Psoas muscle (tissue), 8 donors: ENCODE measurements around the gene ZEB2. TPM values are rescaled to one million over a fixed set of nuclear protein-coding genes. Genes with fewer than 3 reads are reported as not detected.

ENCODE experiments used
- ATAC-seq, 4 donors: fragments of 200-7000 bp; cut with Tn5 transposase; one replicate each; pipeline ENCODE4 v1.9.1; 2020; ENCODE audit warnings: moderate library complexity in 3 of 4, mild to moderate bottlenecking in 2 of 4
- DNase-seq, 2 donors: peaks; one replicate each; pipeline ENCODE4 v3.0.0-alpha.2; 2020
- H3K27ac ChIP-seq: fragments of 200-600 bp; one replicate; pipeline ENCODE4 v1.8.0; 2022
- H3K27me3 ChIP-seq, 3 donors: fragments of 200-600 bp in 1 of 3; one replicate each; pipeline versions ENCODE4 v1.6.1 to v1.8.0; 2013 to 2022; ENCODE audit warnings: low read length in 2 of 3, mild to moderate bottlenecking in 2 of 3, moderate library complexity in 1 of 3; ENCODE audit not compliant: insufficient read depth in 3 of 3
- H3K36me3 ChIP-seq, 2 donors: fragments of 200-600 bp in 1 of 2; one replicate each; pipeline versions ENCODE4 v1.6.1 to v1.8.0; 2013 to 2022; ENCODE audit warnings: low read depth in 1 of 2, mild to moderate bottlenecking in 1 of 2, moderate library complexity in 1 of 2; ENCODE audit not compliant: insufficient read depth in 1 of 2
- H3K4me1 ChIP-seq: fragments of 200-600 bp; one replicate; pipeline ENCODE4 v1.8.0; 2022
- H3K4me3 ChIP-seq: fragments of 200-600 bp; one replicate; pipeline ENCODE4 v1.8.0; 2022; ENCODE audit warnings: mild to moderate bottlenecking
- H3K9me3 ChIP-seq: fragments of 200-600 bp; one replicate; pipeline ENCODE4 v1.8.0; 2022
- CTCF ChIP-seq: fragments of 200-600 bp; IDR thresholded peaks from one replicate; pipeline ENCODE4 v1.8.0; 2022; ENCODE audit warnings: antibody characterized with exemption
- WGBS, 3 donors: extraction: QIAGEN DNeasy Blood & Tissue Kit; methylation state at CpG; one replicate each; pipeline versions ENCODE4 v1.1.6 to v1.1.7; 2013; 5-methylcytosine and 5-hydroxymethylcytosine counted together
- intact Hi-C, 2 donors: fragments of 100-400 bp; cut with DNase I; formaldehyde crosslinking; loops; one replicate each; pipeline versions ENCODE4 v1.11.0 to v1.14.2; 2022
- polyA plus RNA-seq, 3 donors: library from polyadenylated mRNA; stranded (reverse); fragments of 200-250 nt; gene quantifications; one replicate each; pipeline ENCODE4 v1.2.3, GENCODE V29; 2013
- total RNA-seq, 4 donors: library from RNA; stranded (reverse); fragmentation: NEBNext Ultra II Directional in 2 of 4; extraction: Animal tissue kit (Norgen Biotek cat#: 25700) in 2 of 4; gene quantifications; one replicate each; pipeline versions ENCODE4 v1.2.1 to v1.2.4, GENCODE V29; 2021 to 2023
- donor health status: healthy with polysubstance abuse.
- donor health status: DM: no; HTN: no; CAD: no; lungs with moderate emphysema.
- donor health status: Bipolar disorder and iron deficiency.
- donor health status: healthy.
- donor health status: DM: yes; HTN: yes; CAD: no.
- donor health status: DM: no; HTN: no; CAD: no.
- donor health status: DM: no; HTN: no; CAD: no.
- donor health status: DM: yes; HTN: yes; CAD: no.

The ZEB2 gene
- total and polyA plus RNA-seq, 7 donors = 11.6 to 48.7 (median 23.3) TPM

GRCh38 chr2:144518748-144519596, 947 bp downstream of the ZEB2 start:
- H3K36me3 ChIP-seq = no peaks in the 10 kb centered on the region
- ATAC-seq (no peak), DNase-seq (no peak)
- WGBS, 3 donors = 6 to 11% (median 9%) methylated on average over 8 of the region's 8 CpGs
- H3K4me1 ChIP-seq = peaks cover 16% of the 10 kb centered on the region
- no peak for TF ChIP-seq CTCF
- H3K9me3 ChIP-seq = no peaks in the 10 kb centered on the region
- intact Hi-C loops = loop anchor here in 1 of 2 donors (5.0 to 10.0 kb wide), 3 partner anchors 114 to 364 kb away; a partner anchor contains a TSS
- H3K27ac ChIP-seq = peak overlapping the region; percentile 96
- no peaks in the 10 kb centered on the region for H3K27me3 ChIP-seq
- H3K4me3 ChIP-seq = peak overlapping the region; percentile 89

- Histone ChIP-seq H3K4me3 (peak overlapping the region; percentile 89), H3K4me1 (peaks cover 16% of the 10 kb centered on the region), H3K27ac (peak overlapping the region; percentile 96), H3K27me3 (no peaks in the 10 kb centered on the region), H3K36me3 (no peaks in the 10 kb centered on the region), H3K9me3 (no peaks in the 10 kb centered on the region)
- 1% methylated on average over 21 of the region's 21 CpGs for WGBS, 3 donors
- TF ChIP-seq CTCF = no peak
- intact Hi-C loops = loop anchor here in 1 of 2 donors (5.0 to 10.0 kb wide), 3 partner anchors 113 to 363 kb away; a partner anchor contains a TSS
- no peak for ATAC-seq
- DNase-seq = no peak
Observed at GRCh38 chr2:144517866-144518747, 1.8 kb downstream of the ZEB2 start.

DNA sequence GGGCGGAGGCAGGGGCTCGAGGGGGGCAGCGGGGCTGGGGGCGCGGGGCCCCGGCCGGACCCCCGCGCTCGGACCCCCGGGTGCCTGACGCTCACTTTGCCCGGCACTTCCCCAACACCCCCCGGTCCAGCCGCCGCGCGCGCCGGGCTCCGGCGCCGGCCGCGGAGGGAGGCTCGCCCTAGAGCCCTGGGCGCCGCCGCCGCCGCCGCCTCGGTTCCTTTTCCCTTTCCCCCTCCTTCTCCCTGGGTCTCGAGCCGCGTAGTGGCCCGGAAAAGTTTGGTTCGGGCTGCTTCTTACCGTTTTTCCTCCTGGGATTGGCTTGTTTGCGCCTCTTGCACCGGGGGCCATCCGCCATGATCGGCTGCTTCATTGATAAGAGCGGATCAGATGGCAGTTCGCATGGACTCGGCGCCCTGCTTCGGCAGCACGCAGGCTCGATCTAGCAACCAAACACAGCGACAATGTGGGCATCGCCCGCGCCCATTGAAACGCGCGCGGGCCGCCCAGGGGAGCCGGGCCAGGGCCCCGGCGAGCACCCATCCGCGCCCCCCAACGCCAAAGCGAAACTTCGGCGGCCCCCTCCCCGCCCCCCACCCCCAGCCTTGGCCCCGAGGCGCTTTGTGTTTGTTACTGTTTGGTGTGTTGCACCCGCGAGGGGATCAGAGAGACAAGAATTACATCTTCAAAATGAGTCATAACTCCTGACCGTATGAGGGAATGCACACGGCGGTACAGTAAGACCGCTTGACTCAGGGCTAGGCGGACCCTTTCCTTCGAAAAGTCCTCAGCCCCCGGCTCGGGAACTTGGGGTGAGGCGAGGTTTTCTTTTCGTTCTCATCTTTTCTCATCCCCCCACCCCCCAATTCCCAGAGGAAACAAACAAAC, 2.7 kb downstream of the ZEB2 start:
- Histone ChIP-seq H3K4me3 (peak overlapping the region; percentile 89), H3K4me1 (peaks cover 17% of the 10 kb centered on the region), H3K9me3 (no peaks in the 10 kb centered on the region), H3K36me3 (no peaks in the 10 kb centered on the region), H3K27me3 (no peaks in the 10 kb centered on the region), H3K27ac (peak overlapping the region; percentile 96)
- intact Hi-C loops = loop anchor here in 1 of 2 donors (5.0 to 10.0 kb wide), 3 partner anchors 112 to 362 kb away; a partner anchor contains a TSS
- DNase-seq = peak; percentile 51 to 78
- TF ChIP-seq CTCF = no peak
- 0 to 1% (median 1%) methylated on average over 44 to 83 of the region's 83 CpGs for WGBS, 3 donors
- ATAC-seq = peak; percentile 71 to 80 (median 75)

GRCh38 chr2:144516411-144516980, 3.4 kb downstream of the ZEB2 start:
- ATAC-seq (peak; percentile 36 to 41 (median 36)), DNase-seq (peak; percentile 45 to 66)
- 0 to 1% (median 0%) methylated on average over 38 to 57 of the region's 57 CpGs for WGBS, 3 donors
- TF ChIP-seq CTCF = no peak
- intact Hi-C loops = loop anchor here in 1 of 2 donors (5.0 to 10.0 kb wide), 3 partner anchors 112 to 362 kb away; a partner anchor contains a TSS
- Histone ChIP-seq H3K36me3 (no peaks in the 10 kb centered on the region), H3K4me1 (peaks cover 19% of the 10 kb centered on the region), H3K4me3 (peak overlapping the region; percentile 89), H3K9me3 (no peaks in the 10 kb centered on the region), H3K27ac (peak overlapping the region; percentile 96), H3K27me3 (no peaks in the 10 kb centered on the region)
